ENCODE results near the gene IFIT2.
"Not testable (repeated sequence)": the region's sequence is repeated elsewhere in the genome, so short reads cannot be mapped to it uniquely, and the experiment has no call there.

The IFIT2 gene

GRCh38 chr10:89308736-89309135, 6.9 kb downstream of the IFIT2 start:
- DNase-seq (ENCODE audit: low read depth) = no peak

DNA sequence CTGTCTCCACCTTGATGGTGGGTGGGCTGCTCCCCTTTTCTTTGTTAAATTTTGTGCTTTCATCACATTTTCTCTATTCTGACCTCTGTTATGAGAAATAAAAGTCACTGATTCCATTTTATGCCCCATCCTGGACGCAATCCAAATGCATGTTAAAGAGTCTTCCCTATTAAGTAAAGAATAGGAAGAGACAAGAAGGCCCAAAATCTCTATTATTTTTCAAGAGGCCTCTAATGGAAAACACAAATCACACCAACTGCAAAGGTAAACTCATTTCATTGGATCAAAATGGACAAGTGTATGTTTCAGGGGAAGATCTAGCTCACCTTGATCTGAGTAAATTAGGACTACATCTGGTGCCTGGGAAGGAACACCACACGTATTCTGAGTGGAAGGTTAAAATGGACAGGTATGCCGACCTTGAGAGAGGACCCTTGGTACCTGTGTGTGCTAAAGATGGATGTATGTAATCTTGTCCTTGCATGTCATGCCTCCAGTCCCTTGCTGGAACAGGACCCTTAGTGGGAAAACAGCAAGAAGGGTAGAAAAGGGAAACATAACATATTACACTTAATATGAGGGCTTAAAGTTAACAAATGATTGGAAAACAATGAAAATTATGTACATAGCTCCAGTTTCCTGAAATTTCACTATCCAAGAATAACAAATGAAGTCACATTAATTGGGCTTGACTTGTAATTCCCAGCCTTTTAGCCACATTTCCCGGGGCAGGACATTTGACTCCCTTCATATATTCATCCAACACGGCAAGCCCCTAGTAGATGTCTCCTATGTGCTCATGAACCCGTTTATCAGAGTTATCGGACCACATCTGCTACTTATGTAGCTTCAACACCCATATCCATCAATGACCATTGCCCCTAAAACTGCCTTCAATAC, 7.6 kb downstream of the IFIT2 start:
- DNase-seq (ENCODE audit: low read depth) = no peak

DNA sequence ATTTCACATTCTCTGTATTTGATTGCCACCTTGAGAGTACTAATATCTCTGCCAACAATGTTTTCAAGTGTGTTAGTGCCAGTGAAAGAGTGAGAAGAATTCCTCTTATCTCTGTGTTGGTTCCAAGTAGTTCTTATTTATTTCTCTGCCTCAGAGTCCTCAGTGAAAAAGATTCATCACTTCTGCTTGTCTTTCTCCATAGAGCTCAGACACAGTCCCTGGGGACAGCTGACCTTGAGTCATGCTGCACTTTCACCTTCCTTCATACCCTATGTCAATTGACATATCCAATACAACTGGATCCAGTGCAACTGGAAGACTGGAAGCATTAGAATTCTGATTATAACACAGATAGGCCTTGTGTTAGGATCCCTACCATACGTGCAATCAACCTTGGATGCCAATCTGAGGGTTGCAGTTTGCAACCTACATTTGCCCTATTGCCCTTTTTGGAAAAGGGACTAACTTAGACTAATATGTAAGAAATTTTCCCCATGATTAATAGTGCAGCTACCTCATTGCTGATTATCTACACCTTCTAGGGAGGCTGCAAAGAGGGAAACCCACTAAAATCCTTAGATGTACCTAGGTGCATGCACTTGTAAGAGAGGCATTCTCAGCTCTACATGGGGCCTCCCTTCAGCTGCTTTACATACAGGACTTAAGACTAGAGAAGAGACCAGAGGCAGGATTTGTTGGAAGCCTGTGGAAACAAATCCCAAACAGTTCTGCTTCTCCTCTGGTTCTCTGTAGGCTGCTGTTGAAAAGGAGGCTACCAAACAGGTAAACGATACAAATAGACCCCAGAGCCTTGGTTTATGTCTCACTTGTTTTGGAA, 8.4 kb downstream of the IFIT2 start:
- no peak for DNase-seq (ENCODE audit: low read depth)

DNA sequence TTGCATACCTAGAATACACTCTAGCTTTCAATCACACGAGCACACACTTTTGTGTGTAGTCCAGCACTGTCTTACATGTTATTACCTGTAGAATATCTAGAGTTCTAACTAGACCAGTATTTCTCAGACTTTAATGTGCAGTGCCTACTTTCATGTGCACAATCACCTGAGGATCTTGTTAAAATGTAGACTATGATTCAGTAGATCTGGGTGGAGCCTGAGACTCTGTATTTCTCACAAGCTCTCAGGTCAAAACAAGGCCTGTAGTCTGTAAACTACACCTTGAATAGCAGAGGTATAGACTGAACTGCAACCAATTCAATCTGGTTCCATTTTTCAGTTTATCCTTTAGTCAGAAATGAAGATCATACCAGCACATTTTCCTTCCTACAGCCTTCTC, 11.1 kb downstream of the IFIT2 start:
- no peak for DNase-seq (ENCODE audit: low read depth)

GRCh38 chr10:89314676-89315075, 12.8 kb downstream of the IFIT2 start:
- DNase-seq (ENCODE audit: low read depth) = no peak

- DNase-seq (ENCODE audit: low read depth) = not testable (repeated sequence)
Observed at GRCh38 chr10:89318047-89318446, 16.2 kb downstream of the IFIT2 start.

DNA sequence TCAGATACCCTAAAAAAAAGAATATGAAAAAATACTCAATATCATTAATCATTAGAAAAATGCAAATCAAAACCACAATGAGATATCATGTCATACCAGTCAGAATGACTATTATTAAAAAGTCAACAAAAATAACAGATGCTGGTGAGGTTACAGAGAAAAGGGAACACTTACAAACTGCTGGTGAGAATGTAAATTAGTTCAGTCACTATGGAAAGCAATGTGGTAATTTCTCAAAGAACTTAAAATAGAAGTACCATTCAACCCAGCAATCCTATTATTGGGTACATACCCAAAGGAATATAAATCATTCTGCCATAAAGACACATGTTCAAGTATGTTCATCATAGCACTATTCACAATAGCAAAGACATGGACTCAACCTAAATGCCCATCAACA, 23.2 kb downstream of the IFIT2 start:
- not testable (repeated sequence) for DNase-seq (ENCODE audit: low read depth)

DNA sequence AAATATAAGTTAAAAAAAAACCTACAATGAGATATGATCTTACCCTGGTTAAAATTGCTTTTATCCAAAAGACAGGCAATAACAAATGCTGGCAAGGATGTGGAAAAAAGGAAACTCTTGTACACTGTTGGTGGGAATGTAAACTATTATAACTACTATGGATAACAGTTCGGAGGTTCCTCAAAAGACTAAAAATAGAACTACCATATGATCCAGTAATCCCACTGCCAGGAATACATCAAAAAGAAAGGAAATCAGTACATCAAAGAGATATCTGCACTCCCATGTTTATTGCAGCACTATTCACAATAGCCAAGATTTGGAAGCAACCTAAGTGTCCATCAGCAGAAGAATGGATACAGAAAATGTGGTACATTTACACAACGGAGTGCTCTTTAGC, 24.0 kb downstream of the IFIT2 start:
- not testable (repeated sequence) for DNase-seq (ENCODE audit: low read depth)

DNA sequence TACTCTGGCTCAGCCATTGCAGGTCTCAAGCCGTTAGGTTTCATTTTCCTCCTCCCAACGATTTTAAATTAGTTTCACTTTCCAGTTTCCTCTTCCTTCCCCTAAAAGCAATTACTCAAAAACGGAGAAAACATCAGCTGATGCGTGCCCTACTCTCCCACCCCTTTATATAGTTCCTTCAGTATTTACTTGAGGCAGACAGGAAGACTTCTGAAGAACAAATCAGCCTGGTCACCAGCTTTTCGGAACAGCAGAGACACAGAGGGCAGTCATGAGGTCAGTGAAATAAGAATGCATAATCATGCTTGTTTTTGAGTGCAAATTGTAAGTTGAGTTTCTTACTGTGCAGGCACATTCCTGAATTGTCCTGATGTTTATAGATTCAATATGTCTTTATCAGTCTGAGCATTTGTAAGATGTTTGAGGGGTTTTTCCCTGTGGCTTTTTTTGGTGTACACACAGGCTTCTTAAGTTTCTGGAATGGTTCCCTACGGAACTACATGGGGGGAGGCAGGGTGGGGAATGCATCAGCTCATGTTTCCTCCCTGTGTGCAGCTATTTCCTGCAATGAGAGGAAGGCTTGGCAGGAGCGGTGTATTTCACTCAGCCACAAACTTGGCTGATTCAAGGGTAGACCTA, 26.1 kb downstream of the IFIT2 start, which contains the start of gene IFIT3:
TSS of gene IFIT3 (plus strand) at position 195 of the 639 bp plus-strand sequence. CDS start at position 272, 77 bp downstream.
- peak; percentile 86 for DNase-seq (ENCODE audit: low read depth)

- no peak for DNase-seq (ENCODE audit: low read depth)
Observed at GRCh38 chr10:89329151-89329550, 27.3 kb downstream of the IFIT2 start.

DNA sequence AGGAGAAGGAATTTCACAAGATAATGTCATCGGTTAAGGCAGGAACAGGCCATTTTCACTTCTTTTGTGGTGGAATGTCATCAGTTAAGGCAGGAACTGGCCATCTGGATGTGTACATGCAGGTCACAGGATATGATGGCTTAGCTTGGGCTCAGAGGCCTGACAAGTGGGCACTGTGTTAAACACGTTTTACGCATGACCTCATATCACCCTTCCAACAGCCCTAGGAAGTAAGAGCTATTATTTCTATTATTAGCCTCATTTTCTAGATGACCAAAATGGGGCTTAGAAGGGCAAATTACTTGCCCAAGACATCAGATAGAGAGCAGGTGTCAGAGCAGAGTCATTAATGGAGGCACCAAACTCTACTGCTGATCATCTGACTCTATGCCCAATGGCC, 28.2 kb downstream of the IFIT2 start:
- not testable (repeated sequence) for DNase-seq (ENCODE audit: low read depth)

DNA sequence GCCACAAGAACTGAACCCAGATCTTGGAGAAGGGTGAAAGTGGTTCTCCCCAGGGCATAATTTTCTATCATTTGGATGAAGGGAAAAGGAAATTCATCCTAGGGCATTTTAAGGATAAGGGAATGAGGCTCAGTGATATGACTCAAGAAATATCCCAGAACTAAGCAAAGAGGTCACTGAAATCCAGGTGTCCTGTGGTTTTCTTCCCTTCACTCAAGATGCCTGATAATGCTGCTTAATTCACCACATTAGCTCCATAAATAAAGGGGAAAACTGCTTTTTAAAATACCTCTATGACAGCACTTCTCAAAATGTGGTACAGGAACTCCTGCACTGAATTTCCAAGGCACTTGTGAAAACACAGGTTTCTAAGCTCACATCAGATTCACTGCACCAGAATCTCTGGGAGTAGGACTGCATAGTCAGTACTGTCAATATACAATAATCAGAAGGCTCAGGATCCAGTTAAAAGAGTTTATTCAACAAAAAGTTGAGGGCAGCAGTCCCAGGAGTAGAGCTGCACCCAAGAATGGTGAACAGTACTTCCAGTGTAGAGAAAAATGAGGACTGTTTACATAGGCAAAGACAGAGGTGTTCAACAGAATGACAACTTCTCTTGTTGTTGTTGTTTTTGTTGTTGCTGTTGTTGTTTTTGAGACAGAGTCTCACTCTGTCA, 28.8 kb downstream of the IFIT2 start:
- no peak for DNase-seq (ENCODE audit: low read depth)

GRCh38 chr10:89331487-89332122, 29.8 kb downstream of the IFIT2 start:
- DNase-seq (ENCODE audit: low read depth) = not testable (repeated sequence)

DNA sequence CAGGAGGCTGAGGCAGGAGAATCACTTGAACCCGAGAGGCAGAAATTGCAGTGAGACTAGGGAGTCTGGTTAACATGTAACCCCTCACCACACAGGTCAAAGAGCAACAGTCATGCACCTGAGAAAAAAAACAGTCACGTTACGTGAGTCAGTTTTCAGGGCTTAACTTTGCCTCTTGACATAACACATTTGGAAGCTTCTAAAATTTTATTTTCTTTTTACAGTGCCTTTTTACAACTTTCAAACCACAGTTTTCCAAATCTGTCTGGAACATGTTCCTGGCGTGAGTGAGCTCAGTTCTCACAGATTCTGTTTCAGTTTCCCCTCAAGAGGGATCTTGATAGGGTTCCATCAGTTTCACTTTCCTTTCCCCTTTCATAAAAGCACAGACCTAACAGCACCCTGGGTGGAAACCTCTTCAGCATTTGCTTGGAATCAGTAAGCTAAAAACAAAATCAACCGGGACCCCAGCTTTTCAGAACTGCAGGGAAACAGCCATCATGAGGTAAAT, 30.3 kb downstream of the IFIT2 start:
- no peak for DNase-seq (ENCODE audit: low read depth)

DNA sequence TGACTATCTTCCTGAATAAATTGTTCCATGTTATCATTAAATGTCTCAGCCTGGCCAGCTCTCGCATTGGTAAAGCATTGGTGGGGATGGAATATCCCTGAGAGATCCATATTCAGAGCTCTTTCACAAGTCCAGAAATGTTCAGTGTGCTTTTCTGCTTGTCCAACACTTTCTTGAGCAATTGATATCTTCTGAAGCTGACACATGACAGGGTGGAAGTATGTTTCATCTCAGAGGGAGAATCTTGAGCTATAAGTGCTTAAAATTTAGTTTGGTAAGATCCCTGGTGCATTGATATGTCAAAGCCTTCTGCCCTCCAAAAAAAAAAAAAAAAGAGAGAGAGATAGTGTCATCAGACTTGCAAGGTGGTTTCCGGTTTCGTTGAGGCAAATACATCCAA, 33.4 kb downstream of the IFIT2 start:
- no peak for DNase-seq (ENCODE audit: low read depth)

GRCh38 chr10:89336241-89336640, 34.4 kb downstream of the IFIT2 start:
- no peak for DNase-seq (ENCODE audit: low read depth)

DNA sequence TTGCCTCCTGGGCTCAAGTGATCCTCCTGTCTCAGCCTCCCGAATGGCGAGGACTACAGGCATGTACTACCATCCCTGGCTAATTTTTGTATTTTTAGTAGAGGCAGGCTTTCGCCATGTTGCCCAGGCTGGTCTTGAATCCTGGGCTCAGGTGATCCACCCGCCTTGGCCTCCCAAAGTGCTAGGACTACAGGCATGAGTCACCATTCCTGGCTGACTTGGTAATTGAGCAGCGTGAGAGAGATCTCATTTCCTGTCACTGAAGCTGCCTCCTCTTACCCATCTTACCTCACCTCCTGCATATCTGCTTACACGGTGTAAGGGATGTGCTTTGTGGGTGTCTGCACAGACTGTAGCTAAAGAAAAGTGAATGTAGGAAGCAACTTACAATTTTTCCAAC, 35.6 kb downstream of the IFIT2 start:
- no peak for DNase-seq (ENCODE audit: low read depth)

DNA sequence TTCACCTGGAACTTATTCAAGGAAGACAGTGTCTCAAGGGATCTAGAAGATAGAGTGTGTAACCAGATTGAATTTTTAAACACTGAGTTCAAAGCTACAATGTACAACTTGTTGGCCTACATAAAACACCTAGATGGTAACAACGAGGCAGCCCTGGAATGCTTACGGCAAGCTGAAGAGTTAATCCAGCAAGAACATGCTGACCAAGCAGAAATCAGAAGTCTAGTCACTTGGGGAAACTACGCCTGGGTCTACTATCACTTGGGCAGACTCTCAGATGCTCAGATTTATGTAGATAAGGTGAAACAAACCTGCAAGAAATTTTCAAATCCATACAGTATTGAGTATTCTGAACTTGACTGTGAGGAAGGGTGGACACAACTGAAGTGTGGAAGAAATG, 36.9 kb downstream of the IFIT2 start:
- DNase-seq (ENCODE audit: low read depth) = no peak

DNA sequence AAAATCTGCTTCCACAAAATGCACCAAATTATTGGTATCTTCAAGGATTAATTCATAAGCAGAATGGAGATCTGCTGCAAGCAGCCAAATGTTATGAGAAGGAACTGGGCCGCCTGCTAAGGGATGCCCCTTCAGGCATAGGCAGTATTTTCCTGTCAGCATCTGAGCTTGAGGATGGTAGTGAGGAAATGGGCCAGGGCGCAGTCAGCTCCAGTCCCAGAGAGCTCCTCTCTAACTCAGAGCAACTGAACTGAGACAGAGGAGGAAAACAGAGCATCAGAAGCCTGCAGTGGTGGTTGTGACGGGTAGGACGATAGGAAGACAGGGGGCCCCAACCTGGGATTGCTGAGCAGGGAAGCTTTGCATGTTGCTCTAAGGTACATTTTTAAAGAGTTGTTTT, 38.0 kb downstream of the IFIT2 start:
- DNase-seq (ENCODE audit: low read depth) = no peak

DNA sequence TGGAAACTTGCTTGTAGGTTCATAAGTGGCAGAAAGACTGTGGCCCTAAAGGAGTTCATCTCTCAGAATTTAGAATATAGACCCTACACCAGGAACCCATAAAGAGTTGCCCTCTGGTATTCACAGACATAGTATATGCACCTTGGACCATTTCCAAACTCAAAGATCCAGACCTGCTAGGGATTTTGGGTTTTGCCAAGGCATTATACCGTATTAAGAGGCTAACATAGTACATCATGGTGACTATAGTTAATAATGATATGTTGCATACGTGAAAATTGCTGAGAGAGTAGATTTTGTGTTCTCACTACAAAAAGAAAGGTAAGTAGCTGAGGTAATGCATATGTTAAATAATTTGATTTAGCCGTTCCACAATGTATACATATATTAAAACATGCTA, 39.8 kb downstream of the IFIT2 start:
- no peak for DNase-seq (ENCODE audit: low read depth)

All from HS-5 (cell line).